Measurements from ENCODE around the gene BTN1A1. TPM values are rescaled to one million over a fixed set of nuclear protein-coding genes. Genes with fewer than 3 reads are reported as not detected.

The BTN1A1 gene
- total and polyA plus RNA-seq, 10 of the 15 experiments (the other 5 are each of a cell fraction or from before 2014, with no cell fraction given): 0.05 to 2.2 (median 0.87) TPM

GRCh38 chr6:26537846-26538571 lies 37.9 kb downstream of the BTN1A1 start, which contains the start of gene HMGN4 (continued):
- peak; percentile 45 for TF ChIP-seq NRF1 (conservative IDR thresholded peaks at IDR 0.05; ENCODE audit: low read depth, low read length)
- peak; percentile 65 for TF ChIP-seq E2F8 (IDR thresholded peaks at IDR 0.05; ENCODE audit: low read depth, partially characterized antibody)
- TF ChIP-seq PRDM15 (CRISPR knock-in tag; IDR thresholded peaks at IDR 0.05): no peak
- TF ChIP-seq BMI1 (IDR thresholded peaks at IDR 0.05; ENCODE audit: borderline replicate concordance): no peak
- TF ChIP-seq STAT1 (conservative IDR thresholded peaks at IDR 0.05): no peak
- TF ChIP-seq NR2F1 (conservative IDR thresholded peaks at IDR 0.05): peak; percentile 12; the same call in 1 of the 2 replicates
- TF ChIP-seq ELK1 (IDR thresholded peaks at IDR 0.05; ENCODE audit: low read depth, low read length): peak; percentile 65
- peak; percentile 57 for TF ChIP-seq CREB1 (IDR thresholded peaks at IDR 0.05; ENCODE audit: low read depth)
- no peak for TF ChIP-seq PBX3 (IDR thresholded peaks at IDR 0.05; ENCODE audit: insufficient replicate concordance, low read depth, low read length)
- TF ChIP-seq KLF5 (IDR thresholded peaks at IDR 0.05; ENCODE audit: partially characterized antibody): peak; percentile 27
- TF ChIP-seq REST (IDR thresholded peaks at IDR 0.05; ENCODE audit: low read depth, low read length): no peak
- TF ChIP-seq RBBP5 (conservative IDR thresholded peaks at IDR 0.05): peak; percentile 44; the same call in 1 of the 2 replicates
- TF ChIP-seq ATF7 (IDR thresholded peaks at IDR 0.05; ENCODE audit: low read depth): peak; percentile 36; the same call in 1 of the 2 replicates
- peak; percentile 79 for TF ChIP-seq POLR2AphosphoS5 (IDR thresholded peaks at IDR 0.05; ENCODE audit: low read length)
- peak in 1 of 2 experiments; percentile 74; a peak in 1 of 4 replicates for TF ChIP-seq EP300 (IDR thresholded peaks at IDR 0.05; ENCODE audit: borderline replicate concordance in 1 of 2, control insufficient read depth in 1 of 2, low read depth in 2 of 2, low read length in 2 of 2)
- TF ChIP-seq MYC (IDR thresholded peaks at IDR 0.05; ENCODE audit: insufficient read depth, insufficient read length, insufficient replicate concordance, low read length, severe bottlenecking): peak; percentile 29

All from GM12878 (cell line).